Measurements from ENCODE around the gene TNFRSF14. TPM values are rescaled to one million over a fixed set of nuclear protein-coding genes. Genes with fewer than 3 reads are reported as not detected.

Gene TNFRSF14
- total RNA-seq, 1 experiment from 2014 or later, result 0.57 TPM

DNA sequence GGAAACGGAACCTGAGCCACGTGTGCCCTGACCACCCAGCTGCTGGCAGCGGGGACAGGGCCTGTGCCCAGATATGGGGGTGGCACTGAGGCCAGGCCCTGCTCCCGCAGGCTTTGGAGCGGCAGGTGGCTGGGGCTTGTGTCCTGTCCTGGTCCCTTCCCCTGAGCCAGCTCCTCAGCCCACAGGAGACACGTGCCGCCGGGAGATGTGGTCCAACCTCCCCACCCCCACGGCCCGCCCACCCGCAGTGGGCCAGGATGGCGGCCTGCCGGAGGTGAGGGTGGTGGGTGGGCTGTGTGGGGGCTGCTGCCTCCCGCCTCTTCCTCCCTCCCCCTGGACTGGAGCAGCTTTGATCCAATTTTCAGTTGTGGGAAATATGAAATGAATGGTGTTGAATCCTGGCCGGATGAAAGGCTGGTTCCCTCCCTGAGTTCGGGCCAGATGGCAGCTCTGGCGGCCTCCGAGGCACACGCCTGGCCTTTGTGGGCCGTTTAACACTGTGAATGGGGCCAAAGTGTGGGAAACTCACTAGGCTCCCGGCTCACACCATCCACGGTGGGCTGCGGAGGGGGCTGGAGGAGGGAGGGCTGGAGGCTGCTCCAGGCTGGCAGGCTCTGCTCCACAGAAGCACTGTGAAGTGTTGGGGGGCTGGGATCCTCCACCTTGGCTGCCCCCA, 23.5 kb upstream of the TNFRSF14 start:
- Histone ChIP-seq H2BK5ac (ENCODE audit: insufficient read length, low read length) (no peak overlapping the region), H3K23me2 (ENCODE audit: insufficient read length, low read depth, low read length, poor library complexity, severe bottlenecking) (no peaks in the 10 kb centered on the region), H2BK15ac (ENCODE audit: low read depth, low read length) (no peak overlapping the region), H3K27ac (ENCODE audit: insufficient read length, low read depth, low read length) (no peak overlapping the region), H2BK120ac (ENCODE audit: low read depth, low read length, poor library complexity, severe bottlenecking) (no peak overlapping the region), H2BK20ac (ENCODE audit: low read depth, low read length, poor library complexity, severe bottlenecking) (no peak overlapping the region), H3K9me3 (ENCODE audit: control insufficient read depth, low read depth, low read length) (no peaks in the 10 kb centered on the region), H3K4me2 (ENCODE audit: insufficient read depth, insufficient read length, low read length) (no peak overlapping the region), H2AK5ac (ENCODE audit: insufficient read length, low read length) (no peak overlapping the region), H4K20me1 (ENCODE audit: control insufficient read depth, insufficient read depth, insufficient read length) (peaks cover 3% of the 10 kb centered on the region), H4K5ac (ENCODE audit: insufficient read length, low read depth, low read length) (no peak overlapping the region), H2BK12ac (ENCODE audit: insufficient read length, low read depth, low read length) (no peak overlapping the region), H3K4me1 (ENCODE audit: insufficient read depth, low read length) (no peaks in the 10 kb centered on the region), H3K18ac (ENCODE audit: insufficient read length, low read depth, low read length) (no peak overlapping the region), H3K79me2 (ENCODE audit: insufficient read depth, low read length) (no peaks in the 10 kb centered on the region), H3T11ph (ENCODE audit: low read length) (no peak overlapping the region), H3K56ac (ENCODE audit: insufficient read length, low read depth, low read length) (no peak overlapping the region), H3K14ac (ENCODE audit: insufficient read depth, low read length) (no peak overlapping the region), H3K27me3 (ENCODE audit: insufficient read depth, low read length) (peaks cover 32% of the 10 kb centered on the region; the same call in 1 of the 2 replicates), H4K91ac (ENCODE audit: insufficient read length, low read depth, low read length) (no peak overlapping the region), H4K8ac (replicated peaks; ENCODE audit: insufficient read length, low read depth, low read length) (no peak overlapping the region), H3K4ac (ENCODE audit: low read depth, low read length) (no peak overlapping the region), H3K79me1 (ENCODE audit: insufficient read depth, low read depth, low read length, poor library complexity, severe bottlenecking) (no peaks in the 10 kb centered on the region), H3K9ac (ENCODE audit: extremely low read depth, insufficient read length, low read length) (no peak overlapping the region), H2AFZ (ENCODE audit: low read length) (no peak overlapping the region), H3K23ac (ENCODE audit: insufficient read length, low read depth, low read length) (no peak overlapping the region)
- WGBS (ENCODE audit: extremely low coverage, insufficient read length, low lambda C conversion rate), result no CpG with 5 or more reads among the region's 23 CpGs
- no peak for DNase-seq
- H3K27ac Mint-ChIP-seq, result no peak overlapping the region
- H3K36me3 Mint-ChIP-seq (ENCODE audit: insufficient read depth in 1 of 3, low read depth in 3 of 3), result no peaks in the 10 kb centered on the region
- peaks cover 15 to 26% of the 10 kb centered on the region in 2 experiments for H3K4me1 Mint-ChIP-seq
- H3K4me3 Mint-ChIP-seq, result no peak overlapping the region
- TF ChIP-seq, protein P1, sequence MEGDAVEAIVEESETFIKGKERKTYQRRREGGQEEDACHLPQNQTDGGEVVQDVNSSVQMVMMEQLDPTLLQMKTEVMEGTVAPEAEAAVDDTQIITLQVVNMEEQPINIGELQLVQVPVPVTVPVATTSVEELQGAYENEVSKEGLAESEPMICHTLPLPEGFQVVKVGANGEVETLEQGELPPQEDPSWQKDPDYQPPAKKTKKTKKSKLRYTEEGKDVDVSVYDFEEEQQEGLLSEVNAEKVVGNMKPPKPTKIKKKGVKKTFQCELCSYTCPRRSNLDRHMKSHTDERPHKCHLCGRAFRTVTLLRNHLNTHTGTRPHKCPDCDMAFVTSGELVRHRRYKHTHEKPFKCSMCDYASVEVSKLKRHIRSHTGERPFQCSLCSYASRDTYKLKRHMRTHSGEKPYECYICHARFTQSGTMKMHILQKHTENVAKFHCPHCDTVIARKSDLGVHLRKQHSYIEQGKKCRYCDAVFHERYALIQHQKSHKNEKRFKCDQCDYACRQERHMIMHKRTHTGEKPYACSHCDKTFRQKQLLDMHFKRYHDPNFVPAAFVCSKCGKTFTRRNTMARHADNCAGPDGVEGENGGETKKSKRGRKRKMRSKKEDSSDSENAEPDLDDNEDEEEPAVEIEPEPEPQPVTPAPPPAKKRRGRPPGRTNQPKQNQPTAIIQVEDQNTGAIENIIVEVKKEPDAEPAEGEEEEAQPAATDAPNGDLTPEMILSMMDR (conservative IDR thresholded peaks at IDR 0.05), result no peak
- H3K9me3 Mint-ChIP-seq, result peaks cover 0 to 3% of the 10 kb centered on the region in 2 experiments; a peak in 2 of 5 replicates
- peaks cover 96% of the 10 kb centered on the region for H3K27me3 Mint-ChIP-seq (ENCODE audit: low read depth)
